HuH-7 (cell line): ENCODE data around the gene KLHL22.
A peak's percentile ranks its signal among the peaks of the same experiment; 100 is the strongest.
"Not testable (repeated sequence)": the region's sequence is repeated elsewhere in the genome, so short reads cannot be mapped to it uniquely, and the experiment has no call there.

Experiments used
- DNase-seq: peaks from one replicate; pipeline ENCODE4 v3.0.0; 2011; ENCODE audit warnings: low spot score

KLHL22 gene

GRCh38 chr22:20523086-20523983 lies 27.7 kb upstream of the KLHL22 start:
- no peak for DNase-seq

GRCh38 chr22:20522134-20523004 lies 26.8 kb upstream of the KLHL22 start:
- no peak for DNase-seq

- DNase-seq: no peak
These were observed 24.5 kb upstream of the KLHL22 start for GRCh38 chr22:20520093-20520511.

GRCh38 chr22:20519558-20519957 lies 24.0 kb upstream of the KLHL22 start:
- no peak for DNase-seq

- no peak for DNase-seq
These were observed 22.4 kb upstream of the KLHL22 start for GRCh38 chr22:20517841-20518592.

GRCh38 chr22:20517422-20517821 lies 21.8 kb upstream of the KLHL22 start:
- no peak for DNase-seq

GRCh38 chr22:20516399-20516798 lies 20.8 kb upstream of the KLHL22 start:
- DNase-seq: no peak

GRCh38 chr22:20514658-20515406 lies 19.2 kb upstream of the KLHL22 start:
- no peak for DNase-seq

- DNase-seq: no peak
These were observed 16.1 kb upstream of the KLHL22 start for GRCh38 chr22:20511578-20512229.

GRCh38 chr22:20510811-20511577 lies 15.4 kb upstream of the KLHL22 start:
- no peak for DNase-seq

- peak; percentile 27 for DNase-seq
These were observed 13.9 kb upstream of the KLHL22 start for GRCh38 chr22:20509344-20510047.

- no peak for DNase-seq
These were observed 13.2 kb upstream of the KLHL22 start for GRCh38 chr22:20508815-20509271.

GRCh38 chr22:20508067-20508755 lies 12.6 kb upstream of the KLHL22 start:
- DNase-seq: not testable (repeated sequence)

GRCh38 chr22:20507253-20508066 lies 11.9 kb upstream of the KLHL22 start, which contains the start of gene MED15:
Gene MED15 (plus strand): TSS chr22:20507610. CDS start chr22:20507679, 69 bp downstream.
- DNase-seq: peak; percentile 86

GRCh38 chr22:20506543-20507252 lies 11.1 kb upstream of the KLHL22 start:
- no peak for DNase-seq

- DNase-seq: not testable (repeated sequence)
These were observed 8.8 kb upstream of the KLHL22 start for GRCh38 chr22:20504293-20504922.

- no peak for DNase-seq
These were observed 8.2 kb upstream of the KLHL22 start for GRCh38 chr22:20503816-20504215.
